HG02642 (cell line): Measurements from ENCODE around the gene GNB1.

Source experiments
- ATAC-seq: cut with Tn5 transposase; IDR thresholded peaks from one replicate; pipeline ENCODE4 v1.9.1; 2021; ENCODE audit warnings: mild to moderate bottlenecking; ENCODE audit not compliant: unreplicated experiment, poor library complexity

Gene GNB1

GRCh38 chr1:1793481-1794244, 97.2 kb downstream of the GNB1 start:
- no peak for ATAC-seq

DNA sequence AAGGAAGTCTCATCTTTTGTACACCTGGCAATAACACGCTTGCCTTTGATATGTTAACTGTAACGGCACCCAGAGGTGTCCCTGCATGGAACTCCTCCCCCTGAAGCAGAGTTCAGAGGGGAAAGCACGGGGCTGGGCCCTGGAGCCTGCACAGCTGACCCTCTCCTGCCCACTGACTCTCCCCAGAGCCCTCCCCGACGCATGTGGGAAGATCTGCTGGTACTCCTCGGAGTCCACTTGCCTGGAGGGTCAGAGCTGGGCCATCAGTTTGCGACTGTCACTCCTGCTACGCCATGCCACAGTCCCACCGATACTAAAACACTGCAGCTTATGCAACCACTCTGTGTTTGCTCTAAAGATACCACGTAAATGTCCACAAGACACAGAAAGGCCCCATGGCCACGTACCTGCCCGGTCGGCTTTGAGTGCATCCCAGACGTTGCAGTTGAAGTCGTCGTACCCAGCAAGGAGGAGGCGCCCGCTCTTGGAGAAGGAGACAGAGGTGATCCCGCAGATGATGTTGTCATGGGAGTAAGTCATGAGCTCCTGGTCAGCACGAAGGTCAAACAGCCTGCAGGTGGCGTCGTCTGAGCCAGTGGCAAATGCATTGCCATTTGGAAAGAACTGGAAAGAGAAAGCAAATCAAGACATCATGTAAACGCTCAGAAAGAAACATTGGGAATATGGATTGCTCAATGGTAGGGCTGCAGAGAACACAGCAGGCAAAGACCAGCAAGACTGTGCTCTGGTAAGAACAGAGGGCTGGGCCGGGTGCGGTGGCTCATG, 102.0 kb downstream of the GNB1 start:
- no peak for ATAC-seq

GRCh38 chr1:1788136-1788535, 102.8 kb downstream of the GNB1 start:
- no peak for ATAC-seq

GRCh38 chr1:1786836-1787605, 103.9 kb downstream of the GNB1 start:
- no peak for ATAC-seq

DNA sequence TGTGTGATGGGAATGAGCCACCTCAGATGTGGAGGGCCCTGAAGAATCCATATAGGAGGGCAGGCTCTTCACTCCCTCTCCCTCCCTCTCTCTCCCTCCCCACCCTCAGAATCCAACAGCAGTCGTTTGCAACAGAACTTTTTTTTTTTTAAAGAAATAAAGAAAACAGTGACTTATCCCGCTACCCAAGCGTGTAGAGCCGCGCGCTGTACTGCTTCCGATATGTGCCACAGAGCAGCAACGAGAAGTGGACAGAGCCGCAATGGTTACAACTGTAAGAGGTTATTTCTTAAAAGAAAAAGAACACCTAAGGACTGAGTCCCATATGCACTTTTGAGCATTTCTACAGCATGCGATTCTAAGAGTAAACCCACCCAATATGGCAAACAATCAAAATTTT, 105.2 kb downstream of the GNB1 start:
- ATAC-seq: no peak

DNA sequence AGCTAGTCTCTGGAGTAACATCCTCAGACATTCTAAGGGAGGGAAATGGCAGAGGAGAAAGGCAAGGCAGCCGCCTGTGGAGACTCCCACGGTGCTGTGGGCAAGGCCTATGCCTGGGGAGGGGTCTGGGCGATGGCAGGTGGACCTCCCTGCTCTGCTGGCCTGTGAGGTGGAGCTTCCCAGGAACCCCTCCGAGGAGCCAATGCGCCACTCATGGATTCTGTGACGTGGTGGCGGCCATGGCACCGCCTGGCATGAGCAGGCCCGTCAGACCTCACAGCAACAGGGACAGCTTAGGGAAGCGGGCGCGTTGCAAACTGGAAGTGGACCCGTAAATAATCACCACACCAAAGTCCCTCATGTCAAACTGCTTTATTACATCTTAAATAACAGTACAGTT, 106.0 kb downstream of the GNB1 start:
- no peak for ATAC-seq

DNA sequence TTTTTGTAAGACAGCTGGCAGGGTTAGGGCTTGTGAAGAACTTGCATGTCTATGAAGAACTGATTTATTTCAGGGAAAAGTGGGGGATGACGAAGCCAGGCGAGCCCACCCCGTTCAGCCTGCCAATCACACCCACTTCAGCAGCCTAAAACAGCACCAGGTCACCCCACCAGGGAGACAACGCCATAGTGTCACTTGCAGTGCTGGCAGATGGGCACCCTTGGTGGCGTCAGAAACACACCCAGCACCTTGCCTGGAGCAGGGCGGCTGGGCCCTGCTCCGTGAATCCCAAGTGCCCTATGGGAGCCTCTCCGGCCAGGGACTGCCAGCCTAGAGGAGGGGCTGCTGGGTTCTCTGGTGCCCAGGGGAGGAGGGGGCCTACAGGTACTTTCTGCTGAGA, 107.6 kb downstream of the GNB1 start:
- ATAC-seq: no peak

DNA sequence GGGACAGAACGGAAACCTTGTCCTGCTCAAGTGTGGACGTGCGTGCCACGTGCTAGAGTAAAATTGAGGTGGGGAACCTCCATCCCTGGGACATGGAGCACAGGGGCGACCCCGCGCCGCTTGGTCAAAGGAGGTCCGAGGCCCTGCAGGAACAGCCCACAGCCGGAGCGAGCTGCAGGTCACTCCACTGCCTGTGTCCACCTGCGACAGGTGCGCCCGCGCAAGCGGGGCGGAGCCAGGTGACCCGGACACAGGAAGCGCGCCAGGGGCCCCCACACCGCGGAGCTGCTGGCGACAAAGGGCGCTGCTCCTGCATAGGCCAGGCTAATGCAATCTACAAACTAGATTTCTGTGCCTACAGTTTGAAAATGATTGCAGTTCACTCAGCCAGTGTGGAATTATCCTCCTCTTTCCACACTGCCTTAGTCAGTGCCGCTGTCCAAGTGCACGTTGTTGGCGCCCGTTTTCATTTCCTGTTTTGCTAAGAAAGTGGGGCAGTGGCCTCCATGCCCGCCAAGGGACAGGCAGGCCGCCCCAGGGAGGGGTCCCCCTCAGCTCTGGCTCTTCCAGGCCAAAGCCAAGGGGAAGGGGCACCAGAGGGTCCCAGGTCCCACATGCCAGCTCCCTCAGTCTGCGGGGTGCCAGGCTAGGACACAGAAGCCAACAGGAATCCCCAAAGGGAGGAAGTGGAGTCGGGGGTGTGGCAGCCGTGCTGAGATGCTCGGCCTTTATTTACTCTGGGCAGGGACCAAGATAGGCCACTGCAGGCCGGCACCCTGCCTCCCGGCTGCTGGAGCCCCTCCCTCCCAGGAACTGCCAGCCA, 108.3 kb downstream of the GNB1 start:
- no peak for ATAC-seq

- no peak for ATAC-seq
Observed at GRCh38 chr1:1781526-1781903, 109.4 kb downstream of the GNB1 start.

- no peak for ATAC-seq
Observed at GRCh38 chr1:1780598-1781525, 110.0 kb downstream of the GNB1 start.

- ATAC-seq: peak; percentile 27
Observed at GRCh38 chr1:1779691-1780597, 110.9 kb downstream of the GNB1 start.

DNA sequence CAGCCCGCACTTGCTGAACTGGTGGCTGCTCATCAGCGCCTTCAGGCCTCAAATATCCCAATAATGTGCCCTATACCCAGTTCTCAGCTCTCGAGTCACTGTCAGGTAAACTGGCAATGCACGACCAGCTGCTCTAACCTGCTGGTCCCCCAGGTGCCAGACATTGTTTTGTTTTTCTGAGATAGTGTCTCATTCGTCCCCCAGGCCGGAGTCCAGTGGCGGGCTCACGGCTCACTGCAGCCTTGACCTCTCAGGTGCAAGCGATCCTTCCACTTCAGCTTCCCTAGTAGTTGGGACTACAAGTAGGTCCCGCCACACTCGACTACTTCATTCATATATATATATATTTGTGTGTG, 111.6 kb downstream of the GNB1 start:
- ATAC-seq: no peak

DNA sequence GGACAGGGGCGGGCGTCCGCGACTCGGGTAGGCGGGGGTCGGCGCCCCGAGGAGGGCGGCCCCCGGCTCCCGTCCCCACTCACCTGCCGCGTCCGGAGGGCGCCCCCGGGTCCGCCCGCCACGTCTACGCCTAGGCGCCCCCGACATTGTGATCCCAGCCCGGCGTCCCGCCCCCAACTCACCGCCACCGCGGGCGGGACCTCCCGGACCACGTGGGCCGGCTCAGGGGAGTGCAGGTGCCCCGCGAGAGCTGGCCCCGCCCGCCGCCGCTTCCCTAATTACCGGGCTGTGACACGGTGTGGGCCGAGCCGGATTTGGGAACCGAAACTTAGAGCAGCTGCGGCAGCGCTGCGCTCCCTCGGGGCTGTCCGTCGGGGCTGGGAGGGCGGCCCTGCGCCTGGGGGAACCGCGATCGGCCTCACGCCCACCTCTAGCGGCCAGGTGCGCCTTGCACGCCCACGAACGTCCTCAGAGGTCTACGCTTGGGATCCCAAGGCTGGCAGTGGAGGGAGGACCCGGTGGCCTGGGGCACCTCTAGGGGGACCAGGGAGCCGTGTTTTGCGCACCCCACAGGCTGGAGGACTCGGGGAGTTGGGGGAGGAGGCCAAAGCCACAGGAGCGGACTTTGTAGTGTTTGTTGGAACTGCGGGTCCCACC, 112.1 kb downstream of the GNB1 start:
- peak; percentile 71 for ATAC-seq

DNA sequence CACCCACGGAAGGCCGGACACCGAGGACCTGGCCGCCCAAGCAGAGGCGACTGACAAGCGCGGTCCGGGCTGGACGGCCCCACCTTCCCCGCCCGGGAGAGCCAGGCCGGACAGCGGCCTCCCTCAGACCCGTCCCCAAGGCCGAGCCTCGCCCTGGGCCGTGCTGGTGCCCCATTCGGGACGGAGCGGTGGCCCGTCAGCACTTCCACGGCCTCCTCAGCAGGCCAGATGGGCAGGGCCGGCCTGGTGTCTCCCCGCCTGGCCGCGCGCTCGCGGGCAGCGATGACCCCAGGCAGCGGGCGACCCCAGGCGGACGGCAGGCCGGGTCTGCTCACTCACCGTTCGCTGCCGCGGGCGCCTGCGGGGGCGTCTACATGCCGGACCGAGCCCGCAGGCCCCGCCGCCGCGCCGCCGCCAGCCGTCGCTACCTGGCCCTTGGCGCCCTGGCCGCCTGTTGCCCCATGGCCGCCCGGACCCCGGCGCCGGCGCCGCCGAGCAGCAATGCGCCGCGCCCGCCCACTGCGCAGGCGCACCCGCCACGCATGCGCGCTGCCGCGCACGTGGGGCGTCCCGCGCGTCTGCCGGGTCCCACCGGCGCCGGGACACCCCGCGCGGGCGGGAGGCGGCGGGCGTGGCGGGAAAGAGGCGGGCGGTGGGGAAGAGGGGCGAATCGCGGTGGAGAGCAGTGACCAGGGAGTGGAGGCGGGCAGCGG, 112.8 kb downstream of the GNB1 start, which contains the start of gene NADK:
NADK (minus strand) TSS at position 521 of the 713 bp plus-strand sequence. CDS start 13,064 bp downstream, outside the sequence.
- ATAC-seq: peak; percentile 48

GRCh38 chr1:1777583-1777899, 113.3 kb downstream of the GNB1 start:
- ATAC-seq: no peak

DNA sequence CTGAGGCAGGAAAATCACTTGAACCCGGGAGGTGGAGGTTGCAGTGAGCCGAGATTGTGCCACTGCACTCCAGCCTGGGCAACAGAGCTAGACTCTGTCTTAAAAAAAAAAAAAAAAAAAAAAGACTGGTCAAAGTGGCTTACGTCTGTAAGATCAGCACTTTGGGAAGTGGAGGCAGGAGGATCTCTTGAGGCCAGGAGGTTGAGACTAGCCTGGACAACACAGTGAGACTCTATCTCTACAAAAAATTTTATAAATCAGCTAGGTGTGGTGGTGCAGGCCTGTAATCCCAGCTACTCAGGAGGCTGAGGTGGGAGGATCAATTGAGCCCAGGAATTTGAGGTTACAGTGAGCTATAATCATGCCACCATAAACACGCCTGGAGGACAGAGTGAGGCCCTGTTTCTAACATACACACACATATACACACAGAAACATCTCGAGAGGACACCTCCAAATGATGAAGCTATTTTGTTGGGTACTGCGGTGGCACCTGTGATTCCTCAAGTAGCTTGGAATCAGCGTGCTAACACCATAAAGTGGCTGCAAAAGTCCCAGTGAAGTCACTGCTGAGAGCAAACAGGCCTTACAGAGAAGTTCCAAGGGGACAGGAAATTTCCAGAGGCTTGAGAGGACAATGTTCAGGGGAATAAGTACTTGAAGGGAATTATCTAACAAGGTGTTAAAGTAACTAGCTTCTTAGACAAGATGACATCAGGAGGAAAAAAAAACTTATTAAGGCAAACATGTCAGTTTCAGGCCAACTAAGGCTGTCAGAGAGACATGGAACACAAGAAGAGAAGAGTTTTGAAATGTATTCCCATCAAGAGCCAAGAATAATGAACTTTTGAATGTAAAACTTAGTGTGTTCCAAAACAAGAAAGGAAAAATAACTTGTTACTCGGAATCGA, 114.0 kb downstream of the GNB1 start:
- ATAC-seq: no peak
